AG09319 (cell line): ENCODE measurements around the gene N4BP2L1.

Experiments
- DNase-seq: peaks from one replicate; pipeline ENCODE4 v3.0.0-alpha.2; 2010; ENCODE audit warnings: low read depth; ENCODE audit errors: extremely low read depth
- CTCF ChIP-seq: IDR thresholded peaks from 2 replicates; pipeline ENCODE4 v1.5.1; 2011; ENCODE audit warnings: low read depth, mild to moderate bottlenecking, inconsistent platforms, low read length, moderate library complexity

Gene N4BP2L1

GRCh38 chr13:32390048-32390447 is 37.9 kb downstream of the N4BP2L1 start:
- no peak for DNase-seq
- TF ChIP-seq CTCF, result no peak

- no peak for DNase-seq
- no peak for TF ChIP-seq CTCF
Measured at GRCh38 chr13:32385410-32385809, 42.5 kb downstream of the N4BP2L1 start.

- no peak for DNase-seq
- TF ChIP-seq CTCF, result no peak
Measured at GRCh38 chr13:32384702-32385101, 43.2 kb downstream of the N4BP2L1 start.

- no peak for DNase-seq
- TF ChIP-seq CTCF, result no peak
Measured at GRCh38 chr13:32383836-32384618, 43.9 kb downstream of the N4BP2L1 start.

GRCh38 chr13:32381539-32381938 is 46.4 kb downstream of the N4BP2L1 start:
- peak; percentile 3 for DNase-seq
- peak; percentile 49 for TF ChIP-seq CTCF

GRCh38 chr13:32378012-32378411 is 49.9 kb downstream of the N4BP2L1 start:
- no peak for DNase-seq
- no peak for TF ChIP-seq CTCF

GRCh38 chr13:32376642-32377415 is 51.1 kb downstream of the N4BP2L1 start:
- no peak for DNase-seq

More at GRCh38 chr13:32376642-32377415, 51.1 kb downstream of the N4BP2L1 start:
- no peak for TF ChIP-seq CTCF
